OCI-LY3 (cell line): Measurements from ENCODE around the gene ACTRT2.

Experiments
- H2AFZ ChIP-seq: fragments of 200-600, 300-600 bp; shearing (Covaris generic); 2 replicates; pipeline ENCODE4 v1.6.0; 2014; ENCODE audit warnings: antibody characterized with exemption, low read depth, low read length
- H3K27ac ChIP-seq: fragments of 200-600, 300-600 bp; sonication (generic); 2 replicates; pipeline ENCODE4 v1.5.1; 2014; ENCODE audit warnings: mild to moderate bottlenecking, low read length, moderate library complexity, mixed read lengths
- H3K27me3 ChIP-seq: fragments of 200-600, 300-600 bp; sonication (generic); 2 replicates; pipeline ENCODE4 v1.6.1; 2014; ENCODE audit warnings: low read depth, low read length, mixed read lengths
- H3K36me3 ChIP-seq: fragments of 200-600, 300-600 bp; sonication (generic); replicated peaks from 2 replicates; pipeline ENCODE3; 2014; ENCODE audit warnings: low read depth, low read length, mixed read lengths
- H3K4me1 ChIP-seq: fragments of 300-600, 200-600 bp; sonication (generic); 2 replicates; pipeline ENCODE4 v1.6.1; 2014; ENCODE audit warnings: low read length, mixed read lengths
- H3K4me2 ChIP-seq: fragments of 200-600, 300-600 bp; sonication (generic); 2 replicates; pipeline ENCODE4 v1.6.1; 2014; ENCODE audit warnings: low read length, mixed read lengths
- H3K4me3 ChIP-seq: fragments of 300-600, 200-600 bp; sonication (generic); 2 replicates; pipeline ENCODE4 v1.5.1; 2014; ENCODE audit warnings: antibody characterized with exemption, mild to moderate bottlenecking, low read length, moderate library complexity
- H3K79me2 ChIP-seq: fragments of 300-600, 200-600 bp; shearing (Covaris generic); 2 replicates; pipeline ENCODE4 v1.6.1; 2014; ENCODE audit warnings: mild to moderate bottlenecking, low read length, mixed read lengths
- H3K9ac ChIP-seq: fragments of 300-600, 200-600 bp; shearing (Covaris generic); 2 replicates; pipeline ENCODE4 v1.6.0; 2014; ENCODE audit warnings: mild to moderate bottlenecking, low read length, moderate library complexity
- H3K9me3 ChIP-seq: fragments of 200-600, 300-600 bp; shearing (Covaris generic); 2 replicates; pipeline ENCODE4 v1.6.1; 2014; ENCODE audit warnings: low read length, mixed read lengths; ENCODE audit not compliant: insufficient read depth
- H4K20me1 ChIP-seq: fragments of 200-600, 300-600 bp; sonication (generic); 2 replicates; pipeline ENCODE4 v1.6.1; 2016; ENCODE audit warnings: low read length, mixed read lengths; ENCODE audit not compliant: insufficient read depth
- EZH2phosphoT487 ChIP-seq: fragments of 200-600 bp; shearing (Covaris generic); IDR thresholded peaks from 2 replicates; pipeline ENCODE4 v1.6.1; 2018; ENCODE audit warnings: antibody characterized with exemption, mixed run types, low read depth
- TF ChIP-seq, protein P1 (sequence below): fragments of 200-600, 300-600 bp; sonication (generic); IDR thresholded peaks from 2 replicates; pipeline ENCODE4 v1.5.1; 2014; ENCODE audit warnings: antibody characterized with exemption, low read length, low read depth

ACTRT2 gene

DNA sequence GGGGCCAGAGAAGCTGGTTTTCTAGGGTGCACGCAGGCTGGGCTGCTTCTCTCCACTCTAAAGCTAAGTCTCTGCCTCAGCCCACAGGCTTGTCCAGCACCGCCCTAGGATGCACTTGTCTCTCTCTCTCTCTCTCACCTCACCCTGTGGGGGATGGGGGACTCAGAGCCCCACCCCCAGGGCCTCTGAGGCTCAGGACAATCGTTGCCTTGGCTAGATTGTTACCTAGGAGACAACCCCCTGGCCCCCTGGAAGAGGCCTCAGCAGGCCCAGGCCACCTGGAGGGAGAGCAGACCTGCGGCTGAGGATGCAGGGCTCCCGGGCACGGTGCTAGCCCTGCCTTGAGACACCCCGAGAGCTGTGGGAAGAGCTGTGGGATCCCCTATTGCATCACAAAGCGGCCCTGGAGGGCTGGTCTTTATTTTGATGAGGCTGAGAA lies at the start of gene ACTRT2:
ACTRT2 (plus strand) TSS at position 235 of the 439 bp plus-strand sequence. CDS start 220 bp downstream, outside the sequence.
- Histone ChIP-seq H3K9me3 (no peaks in the 10 kb centered on the region), H3K4me1 (no peaks in the 10 kb centered on the region), H2AFZ (no peak within 1 kb of the TSS), H3K27ac (no peak within 1 kb of the TSS), H3K27me3 (no peaks in the 10 kb centered on the region), H3K4me2 (no peak within 1 kb of the TSS), H3K9ac (no peak within 1 kb of the TSS), H3K79me2 (no peaks in the 10 kb centered on the region), H3K36me3 (no peaks in the 10 kb centered on the region), H3K4me3 (no peak within 1 kb of the TSS), H4K20me1 (no peaks in the 10 kb centered on the region)
- no peak for TF ChIP-seq EZH2phosphoT487
- TF ChIP-seq, protein P1, sequence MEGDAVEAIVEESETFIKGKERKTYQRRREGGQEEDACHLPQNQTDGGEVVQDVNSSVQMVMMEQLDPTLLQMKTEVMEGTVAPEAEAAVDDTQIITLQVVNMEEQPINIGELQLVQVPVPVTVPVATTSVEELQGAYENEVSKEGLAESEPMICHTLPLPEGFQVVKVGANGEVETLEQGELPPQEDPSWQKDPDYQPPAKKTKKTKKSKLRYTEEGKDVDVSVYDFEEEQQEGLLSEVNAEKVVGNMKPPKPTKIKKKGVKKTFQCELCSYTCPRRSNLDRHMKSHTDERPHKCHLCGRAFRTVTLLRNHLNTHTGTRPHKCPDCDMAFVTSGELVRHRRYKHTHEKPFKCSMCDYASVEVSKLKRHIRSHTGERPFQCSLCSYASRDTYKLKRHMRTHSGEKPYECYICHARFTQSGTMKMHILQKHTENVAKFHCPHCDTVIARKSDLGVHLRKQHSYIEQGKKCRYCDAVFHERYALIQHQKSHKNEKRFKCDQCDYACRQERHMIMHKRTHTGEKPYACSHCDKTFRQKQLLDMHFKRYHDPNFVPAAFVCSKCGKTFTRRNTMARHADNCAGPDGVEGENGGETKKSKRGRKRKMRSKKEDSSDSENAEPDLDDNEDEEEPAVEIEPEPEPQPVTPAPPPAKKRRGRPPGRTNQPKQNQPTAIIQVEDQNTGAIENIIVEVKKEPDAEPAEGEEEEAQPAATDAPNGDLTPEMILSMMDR = no peak

DNA sequence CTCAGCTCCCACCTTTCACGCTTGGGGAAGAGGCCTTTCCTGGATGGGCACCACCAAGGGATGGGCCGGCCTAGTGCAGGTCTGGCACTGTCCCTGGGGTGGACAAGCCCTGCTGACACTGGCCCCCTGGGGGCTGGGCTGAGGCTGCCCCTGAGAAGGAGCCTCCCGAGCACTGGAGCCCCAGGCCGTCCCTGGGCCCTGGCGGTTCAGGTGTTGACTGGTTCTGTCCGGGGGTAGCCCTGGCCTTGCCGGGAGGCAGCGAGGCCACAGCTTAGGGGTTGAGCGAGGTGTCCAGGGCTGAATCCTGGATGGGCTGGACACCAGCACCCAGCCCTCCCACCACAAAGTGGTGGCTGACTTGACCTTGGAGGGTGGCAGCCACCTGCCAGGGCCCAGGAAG lies 49.7 kb upstream of the ACTRT2 start:
- H3K79me2 ChIP-seq = no peaks in the 10 kb centered on the region
- TF ChIP-seq, protein P1 = no peak
- no peak for TF ChIP-seq EZH2phosphoT487
- no peak overlapping the region for H3K27ac ChIP-seq
- no peaks in the 10 kb centered on the region for H3K36me3 ChIP-seq
- no peak overlapping the region for H3K4me3 ChIP-seq
- H3K9ac ChIP-seq = no peak overlapping the region
- no peak overlapping the region for H3K4me2 ChIP-seq
- no peaks in the 10 kb centered on the region for H3K9me3 ChIP-seq
- no peaks in the 10 kb centered on the region for H4K20me1 ChIP-seq
- H3K4me1 ChIP-seq = no peaks in the 10 kb centered on the region
- H3K27me3 ChIP-seq = no peaks in the 10 kb centered on the region
- H2AFZ ChIP-seq = no peak overlapping the region

DNA sequence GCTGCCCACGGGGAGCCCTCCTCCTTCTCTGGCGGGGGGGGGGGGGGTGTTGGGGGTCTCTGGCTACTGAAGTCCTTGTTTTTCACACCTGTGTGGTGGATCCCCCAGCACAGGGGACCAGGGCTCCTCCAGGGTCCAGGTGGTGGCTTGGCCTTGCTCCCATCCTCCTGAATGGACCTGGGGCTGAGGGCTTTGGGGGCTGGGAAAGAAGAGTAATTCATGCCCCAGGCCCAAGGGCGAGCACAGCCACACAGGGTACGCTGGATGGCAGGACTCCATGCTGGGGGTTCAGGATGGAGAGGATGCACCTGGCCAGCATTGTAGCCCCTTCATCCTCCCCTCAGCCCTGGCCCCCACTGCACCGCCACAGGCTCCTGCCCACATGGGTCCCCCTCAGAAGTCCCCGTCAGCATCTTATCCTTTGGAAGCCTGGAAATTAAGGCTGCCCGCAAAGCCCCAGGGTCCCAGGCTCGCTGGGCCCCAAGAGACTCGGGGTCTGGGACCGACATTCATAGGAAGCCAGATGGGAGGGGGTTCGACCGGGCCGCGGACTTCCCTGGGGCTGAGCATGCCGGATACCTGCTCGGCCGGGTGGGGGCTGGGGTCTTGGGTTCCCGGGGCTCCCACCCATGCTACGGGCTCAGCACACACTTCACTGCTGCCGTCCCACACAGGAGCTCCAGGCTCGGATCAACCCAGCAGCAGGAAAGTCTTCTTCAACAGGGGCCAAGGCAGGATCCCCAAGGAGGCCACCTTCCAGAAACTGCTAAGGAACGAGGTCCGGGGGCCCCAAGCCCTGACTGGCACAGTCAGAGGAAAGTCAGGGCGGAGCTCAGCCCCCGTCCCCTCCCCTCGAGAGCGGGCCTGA lies 49.0 kb upstream of the ACTRT2 start:
- no peak overlapping the region for H3K4me3 ChIP-seq
- H3K27ac ChIP-seq = no peak overlapping the region
- H3K79me2 ChIP-seq = no peaks in the 10 kb centered on the region
- no peak overlapping the region for H3K9ac ChIP-seq
- no peak overlapping the region for H3K4me2 ChIP-seq
- no peaks in the 10 kb centered on the region for H3K36me3 ChIP-seq
- H3K27me3 ChIP-seq = no peaks in the 10 kb centered on the region
- no peaks in the 10 kb centered on the region for H3K9me3 ChIP-seq
- no peak overlapping the region for H2AFZ ChIP-seq
- TF ChIP-seq EZH2phosphoT487 = no peak
- TF ChIP-seq, protein P1 = no peak
- no peaks in the 10 kb centered on the region for H3K4me1 ChIP-seq
- no peaks in the 10 kb centered on the region for H4K20me1 ChIP-seq

DNA sequence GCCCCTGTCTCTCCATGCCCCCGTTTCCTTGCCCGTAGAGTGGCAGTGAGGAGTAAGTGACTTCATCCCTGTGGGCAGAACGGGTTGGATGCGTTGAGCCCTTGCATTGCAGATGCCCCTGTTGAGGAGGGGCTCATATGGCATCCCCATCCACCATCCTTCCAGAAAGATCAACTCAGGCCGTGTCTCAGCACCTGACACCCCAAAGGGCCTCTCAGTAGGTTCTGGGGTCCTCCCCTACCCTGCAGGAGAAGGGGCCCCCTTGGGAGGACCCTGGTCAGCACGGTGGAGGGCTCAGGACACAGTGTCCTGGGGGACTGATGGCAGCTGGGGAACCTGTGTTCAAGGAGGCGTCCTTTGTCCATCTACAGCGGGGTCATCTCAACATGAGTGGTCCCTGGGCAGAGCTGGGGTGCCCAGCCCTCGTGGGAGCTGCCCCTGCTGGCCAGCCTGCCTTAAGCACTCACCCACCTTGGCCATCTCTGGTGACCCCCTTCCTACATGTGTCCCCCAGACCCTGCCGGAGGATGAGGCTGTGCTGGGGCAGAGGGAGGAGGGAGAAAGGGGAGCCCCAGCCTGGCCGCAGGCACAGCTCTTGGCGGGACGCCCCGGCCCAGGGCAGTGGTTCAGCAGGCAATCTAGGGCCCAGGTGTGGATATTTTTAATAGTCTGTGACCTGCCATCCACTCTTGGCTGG lies 48.2 kb upstream of the ACTRT2 start:
- Histone ChIP-seq H3K4me3 (no peak overlapping the region), H3K4me1 (no peaks in the 10 kb centered on the region), H2AFZ (no peak overlapping the region), H3K4me2 (no peak overlapping the region), H4K20me1 (no peaks in the 10 kb centered on the region), H3K27me3 (no peaks in the 10 kb centered on the region), H3K9me3 (no peaks in the 10 kb centered on the region), H3K27ac (no peak overlapping the region), H3K79me2 (no peaks in the 10 kb centered on the region), H3K36me3 (no peaks in the 10 kb centered on the region), H3K9ac (no peak overlapping the region)
- TF ChIP-seq, protein P1 = no peak
- TF ChIP-seq EZH2phosphoT487 = no peak
